IPS-20b (cell line): ENCODE results near the gene ALG1.
"Not testable (repeated sequence)": the region's sequence is repeated elsewhere in the genome, so short reads cannot be mapped to it uniquely, and the experiment has no call there.

Experiments used
- H3K27ac ChIP-seq: one replicate; pipeline ENCODE4 v1.5.1; 2013; ENCODE audit warnings: low read length
- H3K27me3 ChIP-seq: 2 replicates; pipeline ENCODE4 v1.6.1; 2013; ENCODE audit warnings: mild to moderate bottlenecking, low read length, inconsistent platforms; ENCODE audit not compliant: insufficient read depth
- H3K36me3 ChIP-seq: 2 replicates; pipeline ENCODE4 v1.6.1; 2013; ENCODE audit warnings: low read depth, mild to moderate bottlenecking, inconsistent platforms, low read length, moderate library complexity; ENCODE audit not compliant: insufficient read depth
- H3K4me1 ChIP-seq: 2 replicates; pipeline ENCODE4 v1.6.1; 2013; ENCODE audit warnings: mild to moderate bottlenecking, control low read depth, inconsistent platforms, low read length, moderate library complexity; ENCODE audit not compliant: insufficient read depth
- H3K4me3 ChIP-seq: 2 replicates; pipeline ENCODE4 v1.5.1; 2013; ENCODE audit warnings: mild to moderate bottlenecking, low read length, inconsistent platforms
- H3K9ac ChIP-seq: 2 replicates; pipeline ENCODE4 v1.6.1; 2013; ENCODE audit warnings: low read depth, mild to moderate bottlenecking, inconsistent platforms, low read length, moderate library complexity
- H3K9me3 ChIP-seq: 2 replicates; pipeline ENCODE4 v1.6.1; 2013; ENCODE audit warnings: mild to moderate bottlenecking, low read depth, low read length, inconsistent platforms; ENCODE audit not compliant: insufficient read depth

ALG1 gene

GRCh38 chr16:5065813-5066212 lies 5.8 kb upstream of the ALG1 start, which contains the start of gene C16orf89:
C16orf89 (minus strand) TSS chr16:5065956; CDS start chr16:5065908, 48 bp downstream.
- Histone ChIP-seq H3K36me3 (no peaks in the 10 kb centered on the region), H3K4me3 (no peak within 1 kb of the TSS), H3K27ac (no peak within 1 kb of the TSS), H3K9me3 (no peaks in the 10 kb centered on the region), H3K9ac (no peak within 1 kb of the TSS), H3K4me1 (no peaks in the 10 kb centered on the region), H3K27me3 (no peaks in the 10 kb centered on the region)

DNA sequence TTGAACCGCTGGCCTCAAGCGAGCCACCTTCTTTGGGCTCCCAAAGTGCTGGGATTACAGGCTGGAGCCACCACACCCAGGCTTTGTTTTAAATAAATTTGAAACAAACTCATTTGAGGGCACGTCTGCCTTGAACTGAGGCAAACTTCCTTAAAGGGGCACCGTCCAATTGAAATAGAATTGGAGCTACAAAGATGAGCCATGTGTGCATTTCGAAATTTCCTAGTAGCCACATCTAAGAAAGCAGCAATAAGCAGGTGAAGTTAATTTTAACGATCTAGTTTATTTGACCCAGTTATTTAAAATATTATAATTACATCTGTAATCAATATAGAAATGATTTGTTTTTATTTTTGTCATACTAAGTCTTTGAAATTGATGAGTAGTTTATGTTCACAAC lies 5.1 kb upstream of the ALG1 start:
- no peaks in the 10 kb centered on the region for H3K4me1 ChIP-seq
- no peaks in the 10 kb centered on the region for H3K27me3 ChIP-seq
- H3K9me3 ChIP-seq = no peaks in the 10 kb centered on the region
- no peaks in the 10 kb centered on the region for H3K36me3 ChIP-seq
- H3K4me3 ChIP-seq = no peak overlapping the region
- no peak overlapping the region for H3K27ac ChIP-seq
- no peak overlapping the region for H3K9ac ChIP-seq

- H3K27ac ChIP-seq = no peak overlapping the region
- no peaks in the 10 kb centered on the region for H3K9me3 ChIP-seq
- H3K36me3 ChIP-seq = peaks cover 8% of the 10 kb centered on the region
- H3K4me1 ChIP-seq = 0 out of 2 replicates have a peak, but pooled peaks cover 4% of the 10 kb centered on the region
- H3K4me3 ChIP-seq = no peak overlapping the region
- no peaks in the 10 kb centered on the region for H3K27me3 ChIP-seq
- no peak overlapping the region for H3K9ac ChIP-seq
Observed at GRCh38 chr16:5069048-5069447, 2.6 kb upstream of the ALG1 start.

GRCh38 chr16:5069854-5070253 lies 1.8 kb upstream of the ALG1 start:
- Histone ChIP-seq H3K27me3 (no peaks in the 10 kb centered on the region), H3K27ac (no peak overlapping the region), H3K4me1 (0 out of 2 replicates have a peak, but pooled peaks cover 4% of the 10 kb centered on the region), H3K9ac (no peak overlapping the region), H3K36me3 (peaks cover 14% of the 10 kb centered on the region), H3K4me3 (no peak overlapping the region), H3K9me3 (no peaks in the 10 kb centered on the region)

DNA sequence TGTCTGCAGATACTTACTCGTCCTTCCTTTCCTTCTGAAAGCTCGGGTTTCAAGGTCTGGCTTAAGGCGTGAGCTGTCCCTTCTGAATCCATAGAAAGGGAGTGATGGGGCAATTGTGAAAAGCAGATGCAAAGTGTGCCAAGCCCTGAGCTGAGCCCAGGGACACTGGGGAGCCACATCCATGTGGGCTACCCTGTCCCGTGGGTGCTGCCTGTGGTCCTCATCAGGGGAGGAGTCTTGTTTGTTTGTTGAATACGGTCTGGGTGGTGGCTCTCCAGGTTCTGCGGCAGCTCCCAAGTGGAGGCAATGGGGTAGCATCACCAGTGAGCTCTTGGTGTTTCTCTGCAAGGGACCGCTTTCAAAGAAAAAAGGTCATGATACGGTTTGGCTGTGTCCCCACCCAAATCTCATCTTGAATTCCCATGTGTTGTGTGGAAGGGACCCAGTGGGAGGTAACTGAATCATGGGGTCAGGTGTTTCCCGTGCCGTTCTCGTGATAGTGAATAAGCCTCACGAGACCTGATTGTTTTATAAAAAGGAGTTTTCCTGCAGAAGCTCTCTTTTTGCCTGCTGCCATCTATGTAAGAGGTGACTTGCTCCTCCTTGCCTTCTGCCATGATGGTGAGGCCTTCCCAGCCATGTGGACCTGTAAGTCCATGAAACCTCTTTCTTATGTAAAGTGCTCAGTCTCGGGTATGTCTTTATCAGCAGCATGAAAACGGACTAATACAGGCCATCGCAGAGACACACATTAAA lies 1.0 kb upstream of the ALG1 start:
- Histone ChIP-seq H3K4me1 (0 out of 2 replicates have a peak, but pooled peaks cover 4% of the 10 kb centered on the region), H3K36me3 (peaks cover 20% of the 10 kb centered on the region), H3K27me3 (no peaks in the 10 kb centered on the region), H3K4me3 (no peak overlapping the region), H3K9me3 (no peaks in the 10 kb centered on the region), H3K27ac (no peak overlapping the region), H3K9ac (no peak overlapping the region)

- Histone ChIP-seq H3K9me3 (no peaks in the 10 kb centered on the region), H3K4me3 (peak overlapping the region; percentile 97; the same call in 1 of the 2 replicates), H3K36me3 (peaks cover 27% of the 10 kb centered on the region), H3K27me3 (no peaks in the 10 kb centered on the region), H3K27ac (no peak overlapping the region), H3K9ac (no peak overlapping the region), H3K4me1 (0 out of 2 replicates have a peak, but pooled peaks cover 4% of the 10 kb centered on the region)
Observed at GRCh38 chr16:5071341-5071680, 332 bp upstream of the ALG1 start.

GRCh38 chr16:5072334-5073278 lies 963 bp downstream of the ALG1 start:
- Histone ChIP-seq H3K4me3 (peak overlapping the region; percentile 97), H3K4me1 (0 out of 2 replicates have a peak, but pooled peaks cover 4% of the 10 kb centered on the region), H3K9ac (peak overlapping the region; percentile 92), H3K9me3 (no peaks in the 10 kb centered on the region), H3K36me3 (peaks cover 40% of the 10 kb centered on the region), H3K27ac (no peak overlapping the region), H3K27me3 (no peaks in the 10 kb centered on the region)

DNA sequence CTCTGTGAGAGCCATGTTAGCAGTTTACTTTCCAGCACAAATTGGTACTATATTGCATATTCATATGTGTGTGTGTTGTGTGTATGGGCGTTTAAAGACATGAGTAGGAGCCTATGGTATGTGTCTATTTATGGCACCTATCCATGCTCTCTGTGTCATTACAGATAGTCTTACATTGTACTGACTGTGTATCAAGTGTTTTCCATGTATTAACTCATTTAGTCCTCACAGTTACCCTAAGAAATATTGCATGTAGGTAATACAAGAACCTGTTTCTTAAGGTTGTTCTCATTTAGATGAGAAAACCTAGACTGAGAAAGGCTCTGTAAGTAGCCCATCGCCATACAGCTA lies 1.6 kb downstream of the ALG1 start:
- Histone ChIP-seq H3K9ac (no peak overlapping the region), H3K4me3 (0 out of 2 replicates have a peak overlapping the region, but pooled peaks have one; percentile 97), H3K27me3 (no peaks in the 10 kb centered on the region), H3K9me3 (no peaks in the 10 kb centered on the region), H3K27ac (no peak overlapping the region), H3K4me1 (0 out of 2 replicates have a peak, but pooled peaks cover 4% of the 10 kb centered on the region), H3K36me3 (peaks cover 41% of the 10 kb centered on the region)

DNA sequence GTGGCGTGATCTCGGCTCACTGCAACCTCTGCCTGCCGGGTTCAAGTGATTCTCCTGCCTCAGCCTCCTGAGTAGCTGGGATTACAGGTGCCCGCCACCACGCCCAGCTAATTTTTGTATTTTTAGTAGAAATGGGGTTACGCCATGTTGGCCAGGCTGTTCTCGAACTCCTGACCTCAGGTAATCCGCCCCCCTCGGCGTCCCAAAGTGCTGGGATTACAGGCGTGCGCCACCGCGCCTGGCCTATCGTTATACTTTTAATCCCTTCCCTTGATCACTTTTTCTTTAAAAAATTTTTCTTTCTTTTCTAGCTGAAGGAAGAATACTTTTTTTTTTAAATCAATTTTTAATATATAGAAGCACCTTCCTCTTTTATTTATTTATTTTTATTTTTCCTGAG lies 2.1 kb downstream of the ALG1 start:
- H3K27me3 ChIP-seq, H3K9me3 ChIP-seq, H3K4me3 ChIP-seq, H3K9ac ChIP-seq, H3K4me1 ChIP-seq, H3K27ac ChIP-seq: not testable (repeated sequence)
- peaks cover 46% of the 10 kb centered on the region for H3K36me3 ChIP-seq

- Histone ChIP-seq H3K27ac (no peak overlapping the region), H3K9ac (no peak overlapping the region), H3K4me3 (no peak overlapping the region), H3K36me3 (peaks cover 48% of the 10 kb centered on the region), H3K27me3 (no peaks in the 10 kb centered on the region), H3K9me3 (no peaks in the 10 kb centered on the region), H3K4me1 (0 out of 2 replicates have a peak, but pooled peaks cover 4% of the 10 kb centered on the region)
Observed at GRCh38 chr16:5075637-5076036, 4.0 kb downstream of the ALG1 start.

DNA sequence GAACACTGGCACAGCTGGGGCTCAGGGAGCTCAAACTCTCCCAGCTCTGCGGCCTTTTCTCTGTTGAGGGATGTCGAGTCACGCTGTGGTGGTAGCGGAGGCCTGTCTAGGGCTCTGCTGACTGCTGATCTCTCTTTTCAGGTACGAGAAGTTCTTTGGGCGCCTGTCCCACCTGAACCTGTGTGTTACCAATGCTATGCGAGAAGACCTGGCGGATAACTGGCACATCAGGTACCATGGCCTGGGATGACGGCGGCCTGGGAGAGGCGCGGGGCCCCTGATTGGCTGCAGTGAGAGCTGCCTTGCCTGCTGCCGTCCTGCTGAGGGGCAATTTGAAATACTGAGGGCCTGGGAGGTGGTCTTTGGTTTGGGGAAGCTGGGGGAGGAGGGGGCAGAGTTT lies 5.7 kb downstream of the ALG1 start:
- H3K4me3 ChIP-seq = no peak overlapping the region
- H3K9ac ChIP-seq = no peak overlapping the region
- no peak overlapping the region for H3K27ac ChIP-seq
- no peaks in the 10 kb centered on the region for H3K27me3 ChIP-seq
- H3K4me1 ChIP-seq = 0 out of 2 replicates have a peak, but pooled peaks cover 4% of the 10 kb centered on the region
- H3K9me3 ChIP-seq = no peaks in the 10 kb centered on the region
- H3K36me3 ChIP-seq = peaks cover 50% of the 10 kb centered on the region
